ENCODE data around the gene KANSL1.

- TF ChIP-seq CTCF (IDR thresholded peaks at IDR 0.05; ENCODE audit: insufficient read depth, low read depth, low read length): no peak
- TF ChIP-seq EZH2 (IDR thresholded peaks at IDR 0.05; ENCODE audit: insufficient read depth, low read length): no peak
Measured at GRCh38 chr17:46013127-46013501, 180.1 kb downstream of the KANSL1 start.
